Adrenal gland (tissue), 12 donors: Measurements from ENCODE around the gene EMX1. TPM values are rescaled to one million over a fixed set of nuclear protein-coding genes. Genes with fewer than 3 reads are reported as not detected.

ENCODE experiments used
- DNase-seq, 7 donors: peaks; one replicate each; pipeline ENCODE4 v3.0.0-alpha.2; 2019 to 2020
- H3K27ac ChIP-seq, 5 donors: fragments of 200-600 bp; sonication (generic) in 4 of 5; 1 replicate in 3 of 5; 2 replicates in 2 of 5; pipeline versions ENCODE4 v1.5.1 to v1.8.0; 2016 to 2020; ENCODE audit warnings: mild to moderate bottlenecking in 1 of 5
- H3K27me3 ChIP-seq: fragments of 200-600 bp; 2 replicates; pipeline ENCODE4 v1.8.0; 2021
- H3K36me3 ChIP-seq, 2 donors: fragments of 200-600 bp; replicated peaks in 1 of 2; 1 replicate in 1 of 2; 2 replicates in 1 of 2; pipeline versions ENCODE4 v1.5.1 to v1.8.0; 2018 to 2022
- H3K4me1 ChIP-seq, 2 donors: fragments of 200-600 bp; replicated peaks in 1 of 2; 1 replicate in 1 of 2; 2 replicates in 1 of 2; pipeline versions ENCODE4 v1.5.1 to v1.8.0; 2018 to 2021
- H3K4me3 ChIP-seq, 4 donors: fragments of 200-600 bp; sonication (generic) in 3 of 4; one replicate each; pipeline ENCODE4 v1.5.1; 2016 to 2018
- H3K9me3 ChIP-seq, 3 donors: fragments of 200-600 bp; sonication (generic) in 1 of 3; replicated peaks in 1 of 3; 1 replicate in 2 of 3; 2 replicates in 1 of 3; pipeline versions ENCODE4 v1.5.1 to v1.8.0; 2016 to 2021
- CTCF ChIP-seq, 6 experiments: fragments of 450-650 bp in 4 of 6; fragments of 200-600 bp in 2 of 6; sonication (generic) in 1 of 6; IDR thresholded peaks; 1 replicate in 5 of 6; 2 replicates in 1 of 6; pipeline versions ENCODE4 v1.5.1 to v1.8.0; 2016 to 2021; ENCODE audit warnings: antibody characterized with exemption in 6 of 6, mild to moderate bottlenecking in 2 of 6, moderate library complexity in 1 of 6
- POLR2A ChIP-seq, 2 donors: fragments of 450-650 bp; IDR thresholded peaks; one replicate each; pipeline ENCODE4 v1.6.1; 2017; ENCODE audit warnings: antibody characterized with exemption in 2 of 2, mild to moderate bottlenecking in 2 of 2, moderate library complexity in 1 of 2
- WGBS, 4 donors: extraction: QIAGEN DNeasy Blood & Tissue Kit in 2 of 4; methylation state at CpG; one replicate each; pipeline versions ENCODE4 v1.1.5 to v1.1.7; 2013 to 2017; 5-methylcytosine and 5-hydroxymethylcytosine counted together
- intact Hi-C, 2 donors: fragments of 100-400 bp; cut with DNase I; formaldehyde crosslinking; loops; one replicate each; pipeline versions ENCODE4 v1.14.1 to v1.15.0; 2022 to 2023
- polyA plus RNA-seq, 3 donors: library from polyadenylated mRNA; stranded (reverse); fragments of 200-250 nt in 2 of 3; fragments of 350-450 nt in 1 of 3; fragmentation: Illumina TruSeq in 1 of 3; extraction: RNeasy Lipid Tissue Mini Kit (QIAGEN cat#74804) in 1 of 3; gene quantifications; one replicate each; pipeline ENCODE4 v1.2.3, GENCODE V29; 2013 to 2014
- total RNA-seq, 9 donors: library from RNA; depleted of rRNA in 4 of 9; stranded (reverse); fragments of >200 nt in 4 of 9; fragments of 120-200 nt in 1 of 9; fragmentation: NEBNext Ultra II Directional in 1 of 9; extraction: Animal tissue kit (Norgen Biotek cat#: 25700) in 1 of 9; gene quantifications; one replicate each; pipeline versions ENCODE4 v1.1.0 to v1.2.4, GENCODE V29; 2013 to 2023
- donor health status: healthy with polysubstance abuse.
- donor health status: Bipolar disorder and iron deficiency.
- donor health status: DM: yes; HTN: yes; CAD: no.
- donor health status: DM: no; HTN: no; CAD: no.
- donor health status: DM: no; HTN: no; CAD: no.
- donor health status: DM: yes; HTN: yes; CAD: no.

Gene EMX1
- total and polyA plus RNA-seq, 12 donors: 0.10 to 0.15 TPM; not detected in 10

GRCh38 chr2:72893594-72894319 is 23.6 kb upstream of the EMX1 start:
- H3K4me1 ChIP-seq: peaks cover 3 to 4% of the 10 kb centered on the region in 2 donors
- H3K27ac ChIP-seq: no peak overlapping the region
- peak in 6 of 7 donors; percentile 48 to 78 (median 65) for DNase-seq
- WGBS, 4 donors: 41 to 72% (median 56%) methylated on average over 4 to 15 of the region's 15 CpGs
- H3K27me3 ChIP-seq: peaks cover 12% of the 10 kb centered on the region
- peaks cover 0 to 10% of the 10 kb centered on the region in 2 donors for H3K36me3 ChIP-seq
- intact Hi-C loops: loop anchor here (5.0 to 10.0 kb wide), 4 partner anchors 81 to 264 kb away; no protein-coding TSS in a partner anchor
- H3K9me3 ChIP-seq: no peaks in the 10 kb centered on the region
- peak; percentile 45 to 66 (median 56) for TF ChIP-seq CTCF (IDR thresholded peaks at IDR 0.05)
- no peak for TF ChIP-seq POLR2A (IDR thresholded peaks at IDR 0.05)
- H3K4me3 ChIP-seq: no peak overlapping the region

GRCh38 chr2:72894514-72894913 is 22.8 kb upstream of the EMX1 start:
- Histone ChIP-seq H3K36me3 (peaks cover 0 to 10% of the 10 kb centered on the region in 2 donors), H3K9me3 (no peaks in the 10 kb centered on the region), H3K27ac (no peak overlapping the region), H3K4me3 (no peak overlapping the region), H3K27me3 (peaks cover 12% of the 10 kb centered on the region), H3K4me1 (no peaks in the 10 kb centered on the region)
- WGBS, 4 donors: 74 to 95% (median 82%) methylated on average over 7 to 9 of the region's 9 CpGs
- TF ChIP-seq CTCF (IDR thresholded peaks at IDR 0.05) (no peak), POLR2A (IDR thresholded peaks at IDR 0.05) (no peak)
- intact Hi-C loops: loop anchor here (5.0 to 10.0 kb wide), 4 partner anchors 80 to 263 kb away; no protein-coding TSS in a partner anchor
- no peak for DNase-seq

- no peak overlapping the region for H3K27ac ChIP-seq
- peaks cover 0 to 10% of the 10 kb centered on the region in 2 donors for H3K36me3 ChIP-seq
- intact Hi-C loops: loop anchor here (10.0 kb wide), 2 partner anchors 80 to 260 kb away; no protein-coding TSS in a partner anchor
- DNase-seq: no peak
- H3K9me3 ChIP-seq: no peaks in the 10 kb centered on the region
- peaks cover 12% of the 10 kb centered on the region for H3K27me3 ChIP-seq
- no peak for TF ChIP-seq POLR2A (IDR thresholded peaks at IDR 0.05)
- TF ChIP-seq CTCF (IDR thresholded peaks at IDR 0.05): no peak
- no peak overlapping the region for H3K4me3 ChIP-seq
- no peaks in the 10 kb centered on the region for H3K4me1 ChIP-seq
- 7 to 16% (median 13%) methylated on average over 4 of the region's 4 CpGs for WGBS, 4 donors
These were observed 22.2 kb upstream of the EMX1 start for GRCh38 chr2:72895154-72895553.

GRCh38 chr2:72895759-72896281 is 21.5 kb upstream of the EMX1 start:
- 9 to 29% (median 23%) methylated on average over 11 to 16 of the region's 16 CpGs for WGBS, 4 donors
- no peak overlapping the region for H3K27ac ChIP-seq

More at GRCh38 chr2:72895759-72896281, 21.5 kb upstream of the EMX1 start:
- H3K27me3 ChIP-seq: peaks cover 12% of the 10 kb centered on the region
- peaks cover 0 to 10% of the 10 kb centered on the region in 2 donors for H3K36me3 ChIP-seq
- H3K4me3 ChIP-seq: no peak overlapping the region
- intact Hi-C loops: loop anchor here (10.0 kb wide), 2 partner anchors 79 to 259 kb away; no protein-coding TSS in a partner anchor
- TF ChIP-seq POLR2A (IDR thresholded peaks at IDR 0.05): no peak
- TF ChIP-seq CTCF (IDR thresholded peaks at IDR 0.05): no peak
- H3K9me3 ChIP-seq: no peaks in the 10 kb centered on the region
- DNase-seq: peak in 2 of 7 donors; percentile 43 to 44
- no peaks in the 10 kb centered on the region for H3K4me1 ChIP-seq
